ENCODE results near the gene NAA60.
"Not testable (repeated sequence)": the region's sequence is repeated elsewhere in the genome, so short reads cannot be mapped to it uniquely, and the experiment has no call there.

The NAA60 gene

GRCh38 chr16:3501412-3501761, 57.9 kb downstream of the NAA60 start:
- Mint-ChIP-seq H3K36me3 (peaks cover 0 to 16% of the 10 kb centered on the region in 2 donors), H3K4me1 (peaks cover 18 to 40% of the 10 kb centered on the region in 2 donors), H3K27ac (peak overlapping the region; percentile 97), H3K4me3 (peak overlapping the region; percentile 93 to 94)
- not testable (repeated sequence) for DNase-seq; H3K9me3 Mint-ChIP-seq; H3K27me3 Mint-ChIP-seq; ATAC-seq (replicated peaks)

GRCh38 chr16:3501783-3502400, 58.4 kb downstream of the NAA60 start:
- Mint-ChIP-seq H3K4me3 (peak overlapping the region; percentile 93 to 94), H3K9me3 (no peaks in the 10 kb centered on the region), H3K4me1 (peaks cover 18 to 40% of the 10 kb centered on the region in 2 donors), H3K36me3 (peaks cover 0 to 16% of the 10 kb centered on the region in 2 donors), H3K27ac (no peak overlapping the region), H3K27me3 (no peaks in the 10 kb centered on the region)
- DNase-seq, result no peak
- ATAC-seq (replicated peaks), result no peak

DNA sequence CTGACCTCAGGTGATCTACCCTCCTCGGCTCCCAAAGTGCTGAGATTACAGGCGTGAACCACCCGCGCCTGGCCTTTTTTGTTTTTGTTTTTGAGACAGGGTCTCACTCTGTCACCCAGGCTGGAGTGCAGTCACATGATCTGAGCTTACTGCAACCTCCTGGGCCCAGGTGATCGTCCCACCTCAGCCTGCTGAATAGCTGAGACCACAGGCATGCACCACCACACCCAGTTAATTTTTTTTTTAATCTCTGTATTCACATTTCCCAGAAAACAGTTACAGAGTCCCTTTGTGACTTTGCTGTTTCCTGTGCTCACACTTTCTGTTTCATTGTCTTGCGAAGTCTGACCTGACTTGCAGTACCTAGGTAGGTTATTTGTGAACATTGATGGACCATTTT, 60.0 kb downstream of the NAA60 start:
- Mint-ChIP-seq H3K4me3 (peak overlapping the region in 1 of 2 donors; percentile 6), H3K27ac (no peak overlapping the region), H3K36me3 (peaks cover 7 to 22% of the 10 kb centered on the region in 2 donors), H3K27me3 (no peaks in the 10 kb centered on the region), H3K4me1 (peaks cover 18 to 40% of the 10 kb centered on the region in 2 donors), H3K9me3 (no peaks in the 10 kb centered on the region)
- ATAC-seq (replicated peaks) (no peak), DNase-seq (no peak)

DNA sequence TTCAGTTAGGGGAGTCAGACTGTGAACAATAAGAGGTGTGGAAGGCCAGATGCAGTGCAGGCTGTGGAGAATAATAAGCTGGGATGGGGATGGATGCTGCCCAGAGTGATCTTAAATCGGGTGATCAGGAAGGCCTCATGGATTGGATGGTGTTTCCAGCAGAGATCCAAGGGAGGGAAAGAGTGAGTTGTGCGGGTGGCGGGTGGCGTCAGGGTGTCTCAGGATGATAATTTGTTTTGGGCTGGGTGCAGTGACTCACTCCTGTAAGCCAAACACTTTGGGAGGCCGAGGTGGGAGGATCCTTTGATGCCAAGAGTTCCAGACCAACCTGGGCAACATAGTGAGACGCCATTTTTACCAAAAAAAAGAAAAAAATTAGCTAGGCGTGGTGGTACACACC, 65.3 kb downstream of the NAA60 start:
- H3K4me1 Mint-ChIP-seq, result peaks cover 1 to 4% of the 10 kb centered on the region in 2 donors
- no peak overlapping the region for H3K27ac Mint-ChIP-seq
- H3K4me3 Mint-ChIP-seq, result no peak overlapping the region
- ATAC-seq (replicated peaks), result no peak
- H3K27me3 Mint-ChIP-seq, result no peaks in the 10 kb centered on the region
- H3K36me3 Mint-ChIP-seq, result peaks cover 29 to 54% of the 10 kb centered on the region in 2 donors
- no peak for DNase-seq
- H3K9me3 Mint-ChIP-seq, result no peaks in the 10 kb centered on the region

DNA sequence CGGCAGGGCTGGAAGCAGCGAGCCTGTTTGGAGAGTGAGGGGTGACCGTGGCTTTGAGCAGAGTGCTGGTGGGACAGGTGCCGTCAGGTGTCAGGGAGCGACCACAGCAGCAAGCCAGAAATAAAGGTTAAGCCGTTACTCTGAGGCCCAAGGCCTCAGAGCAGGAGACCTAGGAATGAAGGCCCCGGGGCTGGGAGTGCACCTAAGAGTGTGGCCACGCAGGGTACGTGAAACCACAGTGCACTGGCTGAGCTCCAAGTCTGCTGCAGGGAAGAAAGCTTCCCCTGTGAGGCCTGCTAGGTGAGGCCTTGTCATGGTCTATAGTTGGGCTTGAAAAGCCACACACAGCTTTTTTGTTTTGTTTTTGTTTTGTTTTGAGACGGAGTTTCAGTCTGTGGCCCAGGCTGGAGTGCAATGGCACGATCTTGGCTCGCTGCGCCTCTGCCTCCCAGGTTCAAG, 66.0 kb downstream of the NAA60 start:
- Mint-ChIP-seq H3K27ac (no peak overlapping the region), H3K4me3 (no peak overlapping the region), H3K36me3 (peaks cover 33 to 58% of the 10 kb centered on the region in 2 donors), H3K9me3 (no peaks in the 10 kb centered on the region), H3K4me1 (peaks cover 0 to 4% of the 10 kb centered on the region in 2 donors), H3K27me3 (no peaks in the 10 kb centered on the region)
- DNase-seq (no peak), ATAC-seq (replicated peaks) (no peak)

DNA sequence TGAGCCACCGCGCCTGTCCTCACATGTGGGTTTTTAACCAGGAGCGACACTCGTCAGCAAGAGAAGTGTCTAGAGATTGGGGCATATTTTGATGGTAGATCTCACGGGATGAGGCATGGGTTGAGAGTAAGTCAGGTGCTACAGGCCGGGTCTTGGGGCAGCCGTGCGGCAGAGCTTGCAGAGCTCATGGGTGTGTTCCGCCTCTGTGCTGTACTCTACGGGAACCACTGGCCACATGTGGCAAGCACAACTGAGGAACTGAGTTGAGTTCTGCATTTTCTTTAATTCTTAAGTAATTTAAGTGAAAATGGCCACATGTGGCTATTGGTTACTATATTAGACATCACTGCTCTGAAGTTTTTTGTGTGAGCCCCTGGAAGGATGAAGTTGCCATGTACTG, 66.9 kb downstream of the NAA60 start:
- no peak overlapping the region for H3K4me3 Mint-ChIP-seq
- peaks cover 0 to 4% of the 10 kb centered on the region in 2 donors for H3K4me1 Mint-ChIP-seq
- no peaks in the 10 kb centered on the region for H3K27me3 Mint-ChIP-seq

GRCh38 chr16:3511286-3512180, 68.1 kb downstream of the NAA60 start:
- Mint-ChIP-seq H3K4me3 (no peak overlapping the region), H3K27ac (no peak overlapping the region), H3K4me1 (peaks cover 0 to 2% of the 10 kb centered on the region in 2 donors), H3K27me3 (no peaks in the 10 kb centered on the region), H3K9me3 (no peaks in the 10 kb centered on the region), H3K36me3 (peaks cover 38 to 57% of the 10 kb centered on the region in 2 donors)
- no peak for ATAC-seq (replicated peaks)
- no peak for DNase-seq

More for the DNA sequence above, 66.9 kb downstream of the NAA60 start:
- H3K27ac Mint-ChIP-seq, result no peak overlapping the region
- ATAC-seq (replicated peaks) (no peak), DNase-seq (no peak)
- H3K9me3 Mint-ChIP-seq, result no peaks in the 10 kb centered on the region
- peaks cover 33 to 58% of the 10 kb centered on the region in 2 donors for H3K36me3 Mint-ChIP-seq

GRCh38 chr16:3513892-3514583, 70.6 kb downstream of the NAA60 start:
- no peak overlapping the region for H3K27ac Mint-ChIP-seq
- ATAC-seq (replicated peaks), result no peak

GRCh38 chr16:3514621-3515020, 71.1 kb downstream of the NAA60 start:
- DNase-seq, result no peak
- H3K9me3 Mint-ChIP-seq, result no peaks in the 10 kb centered on the region
- no peak overlapping the region for H3K27ac Mint-ChIP-seq
- no peak overlapping the region for H3K4me3 Mint-ChIP-seq
- peaks cover 30 to 53% of the 10 kb centered on the region in 2 donors for H3K36me3 Mint-ChIP-seq
- no peaks in the 10 kb centered on the region for H3K4me1 Mint-ChIP-seq
- H3K27me3 Mint-ChIP-seq, result no peaks in the 10 kb centered on the region
- ATAC-seq (replicated peaks), result no peak

More at GRCh38 chr16:3513892-3514583, 70.6 kb downstream of the NAA60 start:
- Mint-ChIP-seq H3K4me3 (no peak overlapping the region), H3K36me3 (peaks cover 31 to 55% of the 10 kb centered on the region in 2 donors), H3K4me1 (no peaks in the 10 kb centered on the region), H3K27me3 (no peaks in the 10 kb centered on the region), H3K9me3 (no peaks in the 10 kb centered on the region)
- DNase-seq, result no peak

GRCh38 chr16:3515897-3516296, 72.4 kb downstream of the NAA60 start:
- no peak for ATAC-seq (replicated peaks)
- no peaks in the 10 kb centered on the region for H3K9me3 Mint-ChIP-seq
- H3K36me3 Mint-ChIP-seq, result peaks cover 29 to 52% of the 10 kb centered on the region in 2 donors
- H3K27me3 Mint-ChIP-seq, result no peaks in the 10 kb centered on the region
- no peak for DNase-seq
- no peak overlapping the region for H3K27ac Mint-ChIP-seq
- no peaks in the 10 kb centered on the region for H3K4me1 Mint-ChIP-seq
- no peak overlapping the region for H3K4me3 Mint-ChIP-seq

- no peaks in the 10 kb centered on the region for H3K4me1 Mint-ChIP-seq
- no peaks in the 10 kb centered on the region for H3K9me3 Mint-ChIP-seq
- DNase-seq (no peak), ATAC-seq (replicated peaks) (no peak)
- H3K4me3 Mint-ChIP-seq, result no peak overlapping the region
- H3K27me3 Mint-ChIP-seq, result no peaks in the 10 kb centered on the region
- H3K27ac Mint-ChIP-seq, result no peak overlapping the region
- peaks cover 22 to 52% of the 10 kb centered on the region in 2 donors for H3K36me3 Mint-ChIP-seq
These were observed 75.0 kb downstream of the NAA60 start for GRCh38 chr16:3518292-3518985.

DNA sequence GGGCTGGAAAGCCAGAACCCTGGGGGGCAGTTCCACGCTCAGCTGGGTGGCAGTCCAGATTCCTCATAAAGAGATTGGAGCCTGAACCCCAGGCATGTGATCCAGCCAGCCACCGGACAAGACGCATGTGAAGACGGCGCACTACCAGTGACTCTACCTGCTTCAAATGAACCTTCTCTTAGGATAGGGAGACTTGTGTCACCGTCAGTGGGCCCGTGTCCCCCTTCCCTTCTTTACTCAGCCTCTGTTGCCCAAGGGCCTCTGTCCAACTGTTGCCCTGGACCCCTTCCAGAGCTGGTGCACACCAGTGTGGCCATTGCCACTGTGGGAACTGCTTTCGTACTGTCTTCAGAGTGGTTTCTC, 75.5 kb downstream of the NAA60 start:
- Mint-ChIP-seq H3K4me1 (no peaks in the 10 kb centered on the region), H3K27ac (no peak overlapping the region)

DNA sequence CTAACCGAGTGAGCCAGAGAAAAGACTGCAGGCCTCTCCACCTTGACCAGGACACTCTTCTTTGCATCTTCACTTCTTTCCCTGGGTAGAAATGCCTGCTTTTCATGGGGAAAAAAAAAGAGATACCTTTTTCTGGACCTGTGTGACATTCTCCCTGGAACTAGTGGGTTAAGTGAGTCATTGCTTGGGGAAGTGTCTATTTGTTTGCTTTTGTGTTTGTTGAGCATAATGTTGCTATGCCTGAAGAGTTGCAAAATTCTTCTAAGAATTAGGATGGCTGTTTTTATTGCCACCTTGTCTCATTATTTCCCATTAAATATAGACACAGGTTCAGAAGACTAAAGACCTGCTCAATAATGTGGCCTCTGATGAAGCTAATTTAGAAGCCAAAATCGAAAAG, 76.1 kb downstream of the NAA60 start:
- ATAC-seq (replicated peaks) (no peak), DNase-seq (no peak)
- H3K27me3 Mint-ChIP-seq, result no peaks in the 10 kb centered on the region
- H3K9me3 Mint-ChIP-seq, result no peaks in the 10 kb centered on the region
- peaks cover 18 to 48% of the 10 kb centered on the region in 2 donors for H3K36me3 Mint-ChIP-seq
- no peak overlapping the region for H3K4me3 Mint-ChIP-seq
- no peak overlapping the region for H3K27ac Mint-ChIP-seq
- H3K4me1 Mint-ChIP-seq, result no peaks in the 10 kb centered on the region

More for the DNA sequence above, 75.5 kb downstream of the NAA60 start:
- Mint-ChIP-seq H3K4me3 (no peak overlapping the region), H3K27me3 (no peaks in the 10 kb centered on the region), H3K36me3 (peaks cover 20 to 49% of the 10 kb centered on the region in 2 donors), H3K9me3 (no peaks in the 10 kb centered on the region)
- DNase-seq (no peak), ATAC-seq (replicated peaks) (no peak)

DNA sequence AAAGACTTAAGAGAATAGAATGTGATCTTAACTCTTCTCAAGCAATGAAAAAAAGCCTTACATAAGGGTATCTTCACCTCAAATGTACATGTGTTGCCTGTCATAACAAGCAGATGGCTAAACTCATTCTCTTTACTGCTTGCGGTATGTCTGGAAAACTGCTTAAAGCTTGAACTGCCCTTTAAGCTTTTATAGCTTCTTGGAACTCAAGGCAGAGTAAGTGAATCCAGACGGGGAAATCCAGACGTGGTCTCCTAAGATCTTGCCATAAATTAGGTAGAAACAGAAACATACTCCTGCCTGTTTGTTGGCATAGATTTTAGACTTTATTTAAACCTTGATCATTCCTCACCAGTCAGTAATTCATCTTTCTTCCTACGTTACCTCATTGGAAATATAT, 76.9 kb downstream of the NAA60 start:
- DNase-seq (no peak), ATAC-seq (replicated peaks) (no peak)
- Mint-ChIP-seq H3K9me3 (no peaks in the 10 kb centered on the region), H3K36me3 (peaks cover 18 to 42% of the 10 kb centered on the region in 2 donors), H3K27me3 (no peaks in the 10 kb centered on the region), H3K27ac (no peak overlapping the region), H3K4me1 (no peaks in the 10 kb centered on the region), H3K4me3 (no peak overlapping the region)

Measured in stimulated activated naive B cell treated with anti-CD40 and anti-IgM and Interleukin-4, amounts not matched to agents 10 μg/mL and 1 μg/mL and 100 μg/mL, for 72 hours (primary cell).